Measurements from ENCODE around the gene MS4A10. TPM values are rescaled to one million over a fixed set of nuclear protein-coding genes. Genes with fewer than 3 reads are reported as not detected.

MS4A10 gene
- total RNA-seq, 1 experiment from 2014 or later: not detected

DNA sequence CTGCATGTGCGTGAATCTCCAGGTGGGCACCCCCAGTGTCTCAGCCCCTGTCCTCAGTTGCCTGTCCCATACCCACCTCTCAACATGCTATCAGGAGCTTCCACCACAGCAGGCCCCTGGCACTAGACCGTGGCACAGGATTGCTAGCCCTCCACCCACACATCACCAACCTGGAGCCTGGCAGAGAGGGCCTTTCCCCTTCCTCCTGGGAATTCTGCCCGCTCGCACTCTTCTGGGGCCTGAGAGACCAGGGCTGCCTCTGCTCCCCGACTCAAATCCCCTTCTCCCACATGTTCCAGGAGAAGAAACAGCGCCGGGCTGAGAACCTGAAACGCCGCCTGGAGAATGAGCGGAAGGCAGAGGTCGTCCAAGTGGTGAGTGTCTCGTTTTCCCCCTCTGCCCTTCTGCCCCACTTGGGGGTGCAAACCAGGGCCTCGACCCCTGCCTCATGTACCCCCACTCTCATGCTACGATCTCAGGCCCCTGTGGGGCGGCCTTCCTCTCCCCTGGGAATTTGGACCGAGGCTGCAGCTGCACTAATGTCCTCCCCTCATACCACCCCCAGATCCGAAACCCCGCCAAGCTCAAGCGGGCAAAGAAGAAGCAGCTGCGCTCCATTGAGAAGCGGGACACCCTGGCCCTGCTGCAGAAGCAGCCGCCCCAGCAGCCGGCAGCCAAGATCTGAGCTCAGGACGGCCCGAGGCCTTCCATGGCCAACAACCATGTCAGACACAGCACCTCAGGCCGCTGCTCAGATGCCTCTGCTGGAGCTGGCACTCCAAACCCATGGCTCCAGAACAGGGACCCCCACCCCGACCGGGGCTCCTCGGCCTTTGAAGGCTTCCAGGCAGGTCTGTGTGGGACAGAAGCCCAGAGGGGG is 64.7 kb downstream of the MS4A10 start:
- RAD21 ChIA-PET (ENCODE audit: low non-redundant PET in 1 of 2, low total read pairs in 2 of 2, uncharacterized antibody in 2 of 2, unreplicated experiment in 2 of 2): no interaction called here
- H3K36me3 ChIP-seq (ENCODE audit: control insufficient read depth in 1 of 2, insufficient read depth in 2 of 2, low read length in 2 of 2): peaks cover 19 to 59% of the 10 kb centered on the region in 2 experiments
- BruUV-seq (replicated peaks): no TSS peak
- no peak overlapping the region for H3K4me2 ChIP-seq (ENCODE audit: low read length)
- no peaks in the 10 kb centered on the region for H3K9me3 ChIP-seq (ENCODE audit: control insufficient read depth in 1 of 2, insufficient read depth in 1 of 2, low read depth in 1 of 2, low read length in 2 of 2)
- no peak overlapping the region for H3K9ac ChIP-seq (ENCODE audit: low read length)
- no peak for DNase-seq (ENCODE audit: low read depth, low spot score)
- POLR2A ChIA-PET: no interaction called here
- H4K20me1 ChIP-seq (ENCODE audit: insufficient read depth): no peaks in the 10 kb centered on the region
- no peaks in the 10 kb centered on the region for H3K27me3 ChIP-seq (ENCODE audit: insufficient read depth, low read length)
- H2AFZ ChIP-seq (ENCODE audit: low read depth, low read length, poor library complexity, severe bottlenecking): no peak overlapping the region
- TF ChIP-seq JUND (IDR thresholded peaks at IDR 0.05) (no peak), SIN3A (IDR thresholded peaks at IDR 0.05; ENCODE audit: low read depth) (no peak), YY1 (IDR thresholded peaks at IDR 0.05; ENCODE audit: extremely low read depth, insufficient replicate concordance, low read depth, low read length) (no peak), FOSL1 (IDR thresholded peaks at IDR 0.05; ENCODE audit: low read depth) (no peak)
- TF ChIP-seq, protein P1, sequence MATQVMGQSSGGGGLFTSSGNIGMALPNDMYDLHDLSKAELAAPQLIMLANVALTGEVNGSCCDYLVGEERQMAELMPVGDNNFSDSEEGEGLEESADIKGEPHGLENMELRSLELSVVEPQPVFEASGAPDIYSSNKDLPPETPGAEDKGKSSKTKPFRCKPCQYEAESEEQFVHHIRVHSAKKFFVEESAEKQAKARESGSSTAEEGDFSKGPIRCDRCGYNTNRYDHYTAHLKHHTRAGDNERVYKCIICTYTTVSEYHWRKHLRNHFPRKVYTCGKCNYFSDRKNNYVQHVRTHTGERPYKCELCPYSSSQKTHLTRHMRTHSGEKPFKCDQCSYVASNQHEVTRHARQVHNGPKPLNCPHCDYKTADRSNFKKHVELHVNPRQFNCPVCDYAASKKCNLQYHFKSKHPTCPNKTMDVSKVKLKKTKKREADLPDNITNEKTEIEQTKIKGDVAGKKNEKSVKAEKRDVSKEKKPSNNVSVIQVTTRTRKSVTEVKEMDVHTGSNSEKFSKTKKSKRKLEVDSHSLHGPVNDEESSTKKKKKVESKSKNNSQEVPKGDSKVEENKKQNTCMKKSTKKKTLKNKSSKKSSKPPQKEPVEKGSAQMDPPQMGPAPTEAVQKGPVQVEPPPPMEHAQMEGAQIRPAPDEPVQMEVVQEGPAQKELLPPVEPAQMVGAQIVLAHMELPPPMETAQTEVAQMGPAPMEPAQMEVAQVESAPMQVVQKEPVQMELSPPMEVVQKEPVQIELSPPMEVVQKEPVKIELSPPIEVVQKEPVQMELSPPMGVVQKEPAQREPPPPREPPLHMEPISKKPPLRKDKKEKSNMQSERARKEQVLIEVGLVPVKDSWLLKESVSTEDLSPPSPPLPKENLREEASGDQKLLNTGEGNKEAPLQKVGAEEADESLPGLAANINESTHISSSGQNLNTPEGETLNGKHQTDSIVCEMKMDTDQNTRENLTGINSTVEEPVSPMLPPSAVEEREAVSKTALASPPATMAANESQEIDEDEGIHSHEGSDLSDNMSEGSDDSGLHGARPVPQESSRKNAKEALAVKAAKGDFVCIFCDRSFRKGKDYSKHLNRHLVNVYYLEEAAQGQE (IDR thresholded peaks at IDR 0.05; ENCODE audit: low read depth): no peak
- TF ChIP-seq, protein P2, sequence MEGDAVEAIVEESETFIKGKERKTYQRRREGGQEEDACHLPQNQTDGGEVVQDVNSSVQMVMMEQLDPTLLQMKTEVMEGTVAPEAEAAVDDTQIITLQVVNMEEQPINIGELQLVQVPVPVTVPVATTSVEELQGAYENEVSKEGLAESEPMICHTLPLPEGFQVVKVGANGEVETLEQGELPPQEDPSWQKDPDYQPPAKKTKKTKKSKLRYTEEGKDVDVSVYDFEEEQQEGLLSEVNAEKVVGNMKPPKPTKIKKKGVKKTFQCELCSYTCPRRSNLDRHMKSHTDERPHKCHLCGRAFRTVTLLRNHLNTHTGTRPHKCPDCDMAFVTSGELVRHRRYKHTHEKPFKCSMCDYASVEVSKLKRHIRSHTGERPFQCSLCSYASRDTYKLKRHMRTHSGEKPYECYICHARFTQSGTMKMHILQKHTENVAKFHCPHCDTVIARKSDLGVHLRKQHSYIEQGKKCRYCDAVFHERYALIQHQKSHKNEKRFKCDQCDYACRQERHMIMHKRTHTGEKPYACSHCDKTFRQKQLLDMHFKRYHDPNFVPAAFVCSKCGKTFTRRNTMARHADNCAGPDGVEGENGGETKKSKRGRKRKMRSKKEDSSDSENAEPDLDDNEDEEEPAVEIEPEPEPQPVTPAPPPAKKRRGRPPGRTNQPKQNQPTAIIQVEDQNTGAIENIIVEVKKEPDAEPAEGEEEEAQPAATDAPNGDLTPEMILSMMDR (IDR thresholded peaks at IDR 0.05 in 2 of 3, conservative IDR thresholded peaks at IDR 0.05 in 1 of 3; ENCODE audit: borderline replicate concordance in 1 of 3, insufficient read depth in 1 of 3, low read depth in 2 of 3, low read length in 2 of 3): no peak
- peaks cover 30% of the 10 kb centered on the region for H3K79me2 ChIP-seq (ENCODE audit: insufficient read depth, low read length)
- H3K27ac ChIP-seq (ENCODE audit: low read depth, low read length): no peak overlapping the region
- H3K4me3 ChIP-seq (replicated peaks in 1 of 2; ENCODE audit: low read depth in 1 of 2, low read length in 2 of 2): no peak overlapping the region
- no peaks in the 10 kb centered on the region for H3K9me2 ChIP-seq (ENCODE audit: insufficient read depth)
- intact Hi-C loops (cut with micrococcal nuclease): no loop called here
- ATAC-seq: no peak
- H3K4me1 ChIP-seq (ENCODE audit: control insufficient read depth in 1 of 2, insufficient read depth in 2 of 2, low read length in 2 of 2): no peaks in the 10 kb centered on the region
- CTCF ChIA-PET: no interaction called here

Other genes starting within 250 kb of the MS4A10 start
- 0.17 TPM for gene MS4A8, start 85.7 kb upstream of the MS4A10 start, total RNA-seq (2021; ENCODE audit: unreplicated experiment)
- gene MS4A18, start 60.6 kb upstream of the MS4A10 start, total RNA-seq (2021; ENCODE audit: unreplicated experiment): not detected
- gene MS4A15, start 28.5 kb upstream of the MS4A10 start, total RNA-seq (2021; ENCODE audit: unreplicated experiment): 1.5 TPM
- 69.6 TPM for gene CCDC86, start 56.8 kb downstream of the MS4A10 start, total RNA-seq (2021; ENCODE audit: unreplicated experiment)
- 0.12 TPM for gene PTGDR2, start 70.6 kb downstream of the MS4A10 start, total RNA-seq (2021; ENCODE audit: unreplicated experiment)
- gene ZP1, start 82.2 kb downstream of the MS4A10 start, total RNA-seq (2021; ENCODE audit: unreplicated experiment): not detected
- 156 TPM for gene PRPF19, start 121.3 kb downstream of the MS4A10 start, total RNA-seq (2021; ENCODE audit: unreplicated experiment)
- 44.4 TPM for gene TMEM109, start 128.8 kb downstream of the MS4A10 start, total RNA-seq (2021; ENCODE audit: unreplicated experiment)
- gene TMEM132A, start 139.1 kb downstream of the MS4A10 start, total RNA-seq (2021; ENCODE audit: unreplicated experiment): 120 TPM
- gene SLC15A3, start 166.8 kb downstream of the MS4A10 start, total RNA-seq (2021; ENCODE audit: unreplicated experiment): not detected
- gene CD6, start 186.3 kb downstream of the MS4A10 start, total RNA-seq (2021; ENCODE audit: unreplicated experiment): 1.4 TPM

Data from HCT116 (cell line).